Lung (tissue), 12 donors: ENCODE results near the gene IRAK3. TPM values are rescaled to one million over a fixed set of nuclear protein-coding genes. Genes with fewer than 3 reads are reported as not detected.

Experiments used
- ATAC-seq: fragments of 200-7000 bp; cut with Tn5 transposase; one replicate; pipeline ENCODE4 v1.9.1; 2020; ENCODE audit warnings: moderate number of reproducible peaks; ENCODE audit not compliant: insufficient read depth, low FRiP score
- DNase-seq, 3 donors: peaks; one replicate each; pipeline ENCODE4 v3.0.0-alpha.2; 2013 to 2017
- H3K27ac ChIP-seq, 2 donors: one replicate each; pipeline ENCODE4 v1.5.1; 2013; ENCODE audit warnings: mild to moderate bottlenecking in 2 of 2, moderate library complexity in 2 of 2, control low read depth in 1 of 2, inconsistent platforms in 1 of 2, low read depth in 1 of 2, low read length in 1 of 2
- H3K27me3 ChIP-seq, 3 donors: one replicate each; pipeline ENCODE4 v1.5.1; 2013; ENCODE audit warnings: low read length in 2 of 3; ENCODE audit not compliant: control insufficient read depth in 3 of 3, insufficient read depth in 3 of 3
- H3K36me3 ChIP-seq, 4 donors: one replicate each; pipeline ENCODE4 v1.5.1; 2013; ENCODE audit warnings: low read length in 4 of 4, mild to moderate bottlenecking in 1 of 4, moderate library complexity in 1 of 4; ENCODE audit not compliant: control insufficient read depth in 4 of 4, insufficient read depth in 4 of 4
- H3K4me1 ChIP-seq, 5 donors: one replicate each; pipeline ENCODE4 v1.5.1; 2013; ENCODE audit warnings: low read length in 5 of 5, mild to moderate bottlenecking in 2 of 5, moderate library complexity in 1 of 5; ENCODE audit not compliant: control insufficient read depth in 5 of 5, insufficient read depth in 5 of 5
- H3K4me3 ChIP-seq: one replicate; pipeline ENCODE4 v1.5.1; 2013; ENCODE audit warnings: mild to moderate bottlenecking, control low read depth, moderate library complexity
- H3K9ac ChIP-seq, 2 donors: one replicate each; pipeline ENCODE4 v1.5.1; 2013; ENCODE audit warnings: low read length in 2 of 2, control low read depth in 1 of 2; ENCODE audit not compliant: insufficient read depth in 1 of 2
- H3K9me3 ChIP-seq, 4 donors: one replicate each; pipeline ENCODE4 v1.5.1; 2013; ENCODE audit warnings: low read length in 3 of 4, mild to moderate bottlenecking in 1 of 4, moderate library complexity in 1 of 4; ENCODE audit not compliant: control insufficient read depth in 4 of 4, insufficient read depth in 3 of 4
- CTCF ChIP-seq: IDR thresholded peaks from 2 replicates; pipeline ENCODE4 v1.5.1; 2012; ENCODE audit warnings: mild to moderate bottlenecking; ENCODE audit errors: control extremely low read depth, extremely low read depth
- WGBS, 2 donors: extraction: QIAGEN DNeasy Blood & Tissue Kit; methylation state at CpG; one replicate each; pipeline ENCODE4 v1.1.7; 2013; 5-methylcytosine and 5-hydroxymethylcytosine counted together
- polyA plus RNA-seq, 2 donors: library from polyadenylated mRNA; stranded (reverse); fragments of 200-250 nt; gene quantifications; one replicate each; pipeline ENCODE4 v1.2.1, GENCODE V29; 2013
- total RNA-seq, 2 donors: library from RNA; depleted of rRNA in 1 of 2; stranded (reverse); fragments of >200 nt in 1 of 2; gene quantifications; one replicate each; pipeline ENCODE4 v1.2.1, GENCODE V29; 2014 to 2021
- donor health status: control.
- donor health status: control.
- donor health status: Bipolar disorder and iron deficiency.
- donor health status: healthy.
- donor health status: DM: yes; HTN: yes; CAD: no.

Gene IRAK3
- total and polyA plus RNA-seq, 4 donors = 7.8 to 77.2 (median 51.2) TPM

- Histone ChIP-seq H3K36me3 (peaks cover 1 to 36% (median 19%) of the 10 kb centered on the region in 4 donors), H3K9ac (no peak overlapping the region), H3K9me3 (peaks cover 2 to 13% (median 7%) of the 10 kb centered on the region in 4 donors), H3K4me1 (peaks cover 0 to 13% (median 4%) of the 10 kb centered on the region in 5 donors), H3K4me3 (no peak overlapping the region), H3K27ac (peak overlapping the region in 1 of 2 donors; percentile 45), H3K27me3 (no peaks in the 10 kb centered on the region)
- whole genome bisulfite sequencing, 2 donors = 22 to 31% methylated on average over 7 of the region's 7 CpGs
- DNase-seq (peak; percentile 71 to 93 (median 91)), ATAC-seq (peak; percentile 92)
- TF ChIP-seq CTCF = no peak
These were observed 43.9 kb upstream of the IRAK3 start for GRCh38 chr12:66144791-66145754.

- H3K4me1 ChIP-seq = peaks cover 0 to 8% (median 1%) of the 10 kb centered on the region in 5 donors
- peaks cover 0 to 18% (median 2%) of the 10 kb centered on the region in 4 donors for H3K36me3 ChIP-seq
- DNase-seq (no peak), ATAC-seq (no peak)
- peak overlapping the region in 1 of 2 donors; percentile 33 for H3K27ac ChIP-seq
- H3K27me3 ChIP-seq = no peaks in the 10 kb centered on the region
- no peak for TF ChIP-seq CTCF
- H3K4me3 ChIP-seq = no peak overlapping the region
- no peak overlapping the region for H3K9ac ChIP-seq
- no peaks in the 10 kb centered on the region for H3K9me3 ChIP-seq
- WGBS, 2 donors = 53 to 69% methylated on average over 5 of the region's 5 CpGs
These were observed 39.2 kb upstream of the IRAK3 start for GRCh38 chr12:66149702-66150398.

GRCh38 chr12:66152732-66153131 is 36.3 kb upstream of the IRAK3 start:
- H3K9ac ChIP-seq = no peak overlapping the region
- H3K4me1 ChIP-seq = peaks cover 0 to 11% (median 0%) of the 10 kb centered on the region in 5 donors
- no peaks in the 10 kb centered on the region for H3K27me3 ChIP-seq
- no peak for ATAC-seq
- H3K9me3 ChIP-seq = no peaks in the 10 kb centered on the region
- no peak for TF ChIP-seq CTCF
- 80 to 91% methylated on average over 1 of the region's 1 CpG for WGBS, 2 donors
- no peak for DNase-seq
- H3K27ac ChIP-seq = no peak overlapping the region
- H3K36me3 ChIP-seq = peaks cover 0 to 18% (median 1%) of the 10 kb centered on the region in 4 donors
- no peak overlapping the region for H3K4me3 ChIP-seq
